Measurements from ENCODE around the gene CHKA.
"Not testable (repeated sequence)": the region's sequence is repeated elsewhere in the genome, so short reads cannot be mapped to it uniquely, and the experiment has no call there.

Gene CHKA

DNA sequence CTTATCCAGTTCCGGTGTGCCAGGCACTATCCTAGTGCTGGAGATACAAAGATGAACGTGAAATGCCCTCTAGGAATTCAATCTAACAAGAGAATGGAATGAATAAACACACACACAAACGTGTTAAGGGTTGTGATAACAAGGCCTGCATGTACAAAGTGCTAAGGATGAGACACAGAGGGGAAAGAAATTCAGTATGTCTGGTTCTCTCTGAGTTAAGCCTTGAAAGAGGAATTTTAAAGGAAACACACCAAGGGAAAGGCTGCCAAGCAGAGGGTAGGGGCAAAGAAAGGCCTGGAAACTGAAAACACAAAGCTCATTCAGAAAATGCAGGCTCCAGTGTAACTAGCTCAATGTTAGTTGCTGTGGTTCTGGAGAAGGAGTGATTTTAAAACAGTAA, 4.2 kb downstream of the CHKA start:
- in situ Hi-C loops (cut with MboI; ENCODE audit: low sequenced_read_pairs), result no loop called here

DNA sequence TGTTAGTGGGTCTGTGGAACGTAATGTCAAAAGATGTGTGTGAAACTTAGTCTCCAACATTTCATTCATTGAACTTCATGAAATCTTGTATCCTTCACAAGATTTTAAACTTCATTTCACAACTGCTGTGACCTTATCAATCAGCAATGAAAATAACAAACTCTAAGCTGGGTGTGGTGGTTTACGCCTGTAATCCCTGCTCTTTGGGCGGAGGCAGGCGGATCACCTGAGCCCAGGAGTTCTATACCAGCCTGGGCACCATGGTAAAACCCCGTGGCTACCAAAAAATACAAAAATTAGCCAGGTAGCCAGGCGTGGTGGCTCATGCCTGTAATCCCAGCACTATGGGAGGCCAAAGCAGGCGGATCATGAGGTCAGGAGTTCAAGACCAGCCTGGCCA, 5.1 kb downstream of the CHKA start:
- in situ Hi-C loops (cut with MboI; ENCODE audit: low sequenced_read_pairs), result no loop called here

GRCh38 chr11:68115285-68115684, 5.9 kb downstream of the CHKA start:
- in situ Hi-C loops (cut with MboI; ENCODE audit: low sequenced_read_pairs), result no loop called here

GRCh38 chr11:68113986-68114385, 7.2 kb downstream of the CHKA start:
- in situ Hi-C loops (cut with MboI; ENCODE audit: low sequenced_read_pairs), result no loop called here

- in situ Hi-C loops (cut with MboI; ENCODE audit: low sequenced_read_pairs), result no loop called here
Measured at GRCh38 chr11:68107689-68108088, 13.5 kb downstream of the CHKA start.

GRCh38 chr11:68106165-68106940, 14.8 kb downstream of the CHKA start:
- in situ Hi-C loops (cut with MboI; ENCODE audit: low sequenced_read_pairs), result no loop called here

- in situ Hi-C loops (cut with MboI; ENCODE audit: low sequenced_read_pairs), result no loop called here
Measured at GRCh38 chr11:68099474-68100405, 21.4 kb downstream of the CHKA start.

GRCh38 chr11:68099057-68099456, 22.1 kb downstream of the CHKA start:
- in situ Hi-C loops (cut with MboI; ENCODE audit: low sequenced_read_pairs), result no loop called here

DNA sequence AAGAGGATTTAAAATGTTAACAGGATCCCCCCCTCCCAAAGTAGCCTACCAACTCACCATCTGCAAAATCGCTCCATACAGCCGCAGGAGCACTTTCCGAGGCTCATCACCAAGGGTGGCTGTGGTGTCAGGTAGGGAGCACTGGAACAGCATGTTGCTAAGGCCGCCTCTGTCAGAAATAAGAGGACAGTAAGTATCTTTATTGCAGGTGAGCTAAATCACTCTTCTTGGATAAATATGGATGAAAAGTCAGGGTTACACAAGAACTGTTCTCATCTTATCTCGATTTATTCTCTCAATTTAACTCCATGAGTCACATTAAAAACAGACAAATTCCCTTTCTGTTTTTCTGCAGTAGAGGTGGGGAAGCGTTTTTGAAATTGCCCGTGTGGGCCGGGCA, 24.2 kb downstream of the CHKA start:
- in situ Hi-C loops (cut with MboI; ENCODE audit: low sequenced_read_pairs), result no loop called here

- in situ Hi-C loops (cut with MboI; ENCODE audit: low sequenced_read_pairs), result no loop called here
Measured at GRCh38 chr11:68093565-68093964, 27.6 kb downstream of the CHKA start.

DNA sequence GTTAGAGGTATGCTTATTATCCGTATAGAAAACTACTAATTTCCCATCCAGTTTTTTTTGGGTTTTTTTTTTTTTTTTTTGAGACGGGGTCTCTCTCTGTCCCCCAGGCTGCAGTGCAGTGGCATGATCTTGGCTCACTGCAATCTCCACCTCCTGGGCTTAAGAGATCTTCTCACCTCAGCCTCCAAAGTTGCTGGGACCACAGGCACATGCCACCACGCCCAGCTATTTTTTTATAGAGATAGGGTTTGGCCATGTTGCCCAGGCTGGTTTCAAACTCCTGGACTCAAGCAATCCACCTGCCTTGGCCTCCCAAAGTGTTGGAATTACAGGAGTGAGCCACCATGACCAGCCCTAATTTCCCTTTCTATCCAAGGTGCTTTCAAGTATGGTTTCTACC, 28.2 kb downstream of the CHKA start:
- in situ Hi-C loops (cut with MboI; ENCODE audit: low sequenced_read_pairs), result not testable (repeated sequence)

DNA sequence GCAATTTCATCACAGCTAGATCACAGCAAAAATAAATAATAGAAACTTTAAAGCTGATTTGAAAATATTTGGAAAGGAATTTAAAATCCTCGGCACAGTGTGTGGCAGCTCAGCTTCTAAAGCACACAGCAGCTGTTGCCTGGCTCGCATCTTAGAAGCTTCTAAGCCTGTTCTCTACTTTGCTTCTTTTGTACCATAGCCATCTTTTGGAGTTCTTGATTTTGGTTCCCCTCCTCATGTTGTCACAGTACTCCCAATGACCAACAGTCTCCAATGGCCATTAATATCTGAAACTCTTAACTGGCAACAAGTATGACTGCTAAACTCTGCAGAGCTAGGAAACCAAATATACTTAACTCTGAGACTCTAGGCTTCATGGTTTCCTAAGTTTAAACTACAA, 28.8 kb downstream of the CHKA start:
- in situ Hi-C loops (cut with MboI; ENCODE audit: low sequenced_read_pairs), result no loop called here

- in situ Hi-C loops (cut with MboI; ENCODE audit: low sequenced_read_pairs), result no loop called here
Measured at GRCh38 chr11:68090706-68091105, 30.5 kb downstream of the CHKA start.

DNA sequence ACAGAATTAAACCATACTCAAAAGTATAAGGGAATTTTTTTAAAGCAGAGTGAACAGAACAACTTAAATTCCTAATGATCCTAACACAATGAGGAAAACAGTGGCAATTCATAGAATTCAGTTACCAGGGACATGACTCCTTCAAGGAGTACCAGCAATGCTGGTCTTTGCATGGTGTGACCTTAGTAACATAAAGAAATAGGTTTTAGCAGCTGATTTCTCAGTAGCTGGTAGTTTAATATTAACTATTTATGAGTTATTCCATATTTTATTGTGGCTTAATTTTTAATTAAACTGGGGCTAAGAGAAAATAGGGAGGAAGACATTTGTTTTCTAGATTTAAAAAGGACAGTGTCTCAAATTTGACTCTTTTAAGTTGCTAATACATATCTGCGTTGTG, 30.9 kb downstream of the CHKA start:
- in situ Hi-C loops (cut with MboI; ENCODE audit: low sequenced_read_pairs), result no loop called here

GRCh38 chr11:68089679-68090078, 31.5 kb downstream of the CHKA start:
- in situ Hi-C loops (cut with MboI; ENCODE audit: low sequenced_read_pairs), result no loop called here

DNA sequence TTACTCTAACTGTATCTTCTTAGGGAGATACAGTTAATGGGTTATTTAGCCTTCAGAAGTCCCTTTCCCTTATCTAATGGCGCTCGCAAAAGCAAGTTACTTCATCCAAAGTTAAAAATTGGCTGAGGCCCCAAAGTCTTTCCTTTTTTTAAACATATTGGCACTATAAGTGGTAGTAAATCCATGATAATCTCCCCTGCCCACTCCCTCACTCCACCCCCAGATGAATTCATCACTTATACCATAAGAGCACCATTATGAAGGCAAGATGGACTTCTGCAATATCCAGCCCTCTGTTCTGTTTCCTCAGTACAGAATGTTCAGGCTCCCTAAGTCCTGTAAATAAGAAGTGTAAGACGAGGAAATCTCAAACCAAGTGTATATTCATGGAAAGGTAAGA, 37.7 kb downstream of the CHKA start:
- in situ Hi-C loops (cut with MboI; ENCODE audit: low sequenced_read_pairs), result no loop called here

- in situ Hi-C loops (cut with MboI; ENCODE audit: low sequenced_read_pairs), result no loop called here
Measured at GRCh38 chr11:68082481-68082880, 38.7 kb downstream of the CHKA start.

GRCh38 chr11:68081691-68082090, 39.5 kb downstream of the CHKA start:
- in situ Hi-C loops (cut with MboI; ENCODE audit: low sequenced_read_pairs), result no loop called here

- in situ Hi-C loops (cut with MboI; ENCODE audit: low sequenced_read_pairs), result no loop called here
Measured at GRCh38 chr11:68080860-68081259, 40.3 kb downstream of the CHKA start.

DNA sequence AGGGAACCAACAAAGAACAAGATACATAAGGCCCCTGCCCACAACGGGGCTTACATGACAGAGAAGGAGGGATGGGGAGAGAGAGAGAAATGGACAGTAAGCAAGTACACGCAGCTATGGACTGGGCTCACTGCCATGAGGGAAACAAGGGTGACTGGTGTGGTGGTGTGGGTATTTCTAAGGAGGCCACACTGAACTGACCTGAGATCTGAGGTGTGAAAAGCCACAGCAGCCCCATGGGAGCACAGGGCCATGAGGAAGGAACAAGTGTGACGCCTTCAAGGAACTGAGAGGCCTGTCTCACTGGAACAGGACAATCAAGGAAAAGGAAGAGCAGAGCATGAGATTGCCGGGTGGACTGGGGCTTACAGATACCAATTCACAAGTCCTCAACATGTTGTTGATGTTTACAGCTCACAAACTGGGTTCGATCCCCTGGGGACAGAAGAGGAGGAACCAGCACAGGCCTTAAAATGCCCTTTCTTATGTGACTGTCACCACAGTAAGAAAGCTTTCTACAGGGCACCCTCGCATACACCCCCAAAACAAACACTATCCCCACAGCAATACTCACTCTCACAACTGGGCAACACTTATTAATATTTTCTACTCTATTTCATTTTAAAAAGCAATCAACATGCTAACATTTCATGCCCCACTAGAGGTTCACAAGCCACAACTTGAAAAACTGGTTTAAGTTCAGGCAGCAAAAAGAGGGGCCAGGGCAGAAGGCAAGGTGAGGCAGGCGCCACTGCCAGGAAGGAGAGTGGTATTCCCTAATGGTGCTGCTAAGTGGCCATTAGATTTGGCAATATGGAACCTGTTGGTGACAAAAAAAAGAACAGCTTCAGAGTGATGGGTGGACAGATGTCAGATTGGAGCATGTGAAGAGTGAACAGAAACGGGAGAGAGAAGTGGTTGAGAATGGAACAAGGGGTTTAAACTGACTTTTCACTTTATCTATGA, 43.3 kb downstream of the CHKA start:
- in situ Hi-C loops (cut with MboI; ENCODE audit: low sequenced_read_pairs), result no loop called here
